Lung (tissue), 12 donors: ENCODE measurements around the gene USP54. TPM values are rescaled to one million over a fixed set of nuclear protein-coding genes. Genes with fewer than 3 reads are reported as not detected.
A peak's percentile ranks its signal among the peaks of the same experiment; 100 is the strongest.

Experiments used
- ATAC-seq: fragments of 200-7000 bp; cut with Tn5 transposase; one replicate; pipeline ENCODE4 v1.9.1; 2020; ENCODE audit warnings: moderate number of reproducible peaks; ENCODE audit not compliant: insufficient read depth, low FRiP score
- DNase-seq, 3 donors: peaks; one replicate each; pipeline ENCODE4 v3.0.0-alpha.2; 2013 to 2017
- H3K27ac ChIP-seq, 2 donors: one replicate each; pipeline ENCODE4 v1.5.1; 2013; ENCODE audit warnings: mild to moderate bottlenecking in 2 of 2, moderate library complexity in 2 of 2, control low read depth in 1 of 2, inconsistent platforms in 1 of 2, low read depth in 1 of 2, low read length in 1 of 2
- H3K27me3 ChIP-seq, 3 donors: one replicate each; pipeline ENCODE4 v1.5.1; 2013; ENCODE audit warnings: low read length in 2 of 3; ENCODE audit not compliant: control insufficient read depth in 3 of 3, insufficient read depth in 3 of 3
- H3K36me3 ChIP-seq, 4 donors: one replicate each; pipeline ENCODE4 v1.5.1; 2013; ENCODE audit warnings: low read length in 4 of 4, mild to moderate bottlenecking in 1 of 4, moderate library complexity in 1 of 4; ENCODE audit not compliant: control insufficient read depth in 4 of 4, insufficient read depth in 4 of 4
- H3K4me1 ChIP-seq, 5 donors: one replicate each; pipeline ENCODE4 v1.5.1; 2013; ENCODE audit warnings: low read length in 5 of 5, mild to moderate bottlenecking in 2 of 5, moderate library complexity in 1 of 5; ENCODE audit not compliant: control insufficient read depth in 5 of 5, insufficient read depth in 5 of 5
- H3K4me3 ChIP-seq: one replicate; pipeline ENCODE4 v1.5.1; 2013; ENCODE audit warnings: mild to moderate bottlenecking, control low read depth, moderate library complexity
- H3K9ac ChIP-seq, 2 donors: one replicate each; pipeline ENCODE4 v1.5.1; 2013; ENCODE audit warnings: low read length in 2 of 2, control low read depth in 1 of 2; ENCODE audit not compliant: insufficient read depth in 1 of 2
- H3K9me3 ChIP-seq, 4 donors: one replicate each; pipeline ENCODE4 v1.5.1; 2013; ENCODE audit warnings: low read length in 3 of 4, mild to moderate bottlenecking in 1 of 4, moderate library complexity in 1 of 4; ENCODE audit not compliant: control insufficient read depth in 4 of 4, insufficient read depth in 3 of 4
- WGBS, 2 donors: extraction: QIAGEN DNeasy Blood & Tissue Kit; methylation state at CpG; one replicate each; pipeline ENCODE4 v1.1.7; 2013; 5-methylcytosine and 5-hydroxymethylcytosine counted together
- polyA plus RNA-seq, 2 donors: library from polyadenylated mRNA; stranded (reverse); fragments of 200-250 nt; gene quantifications; one replicate each; pipeline ENCODE4 v1.2.1, GENCODE V29; 2013
- total RNA-seq, 2 donors: library from RNA; depleted of rRNA in 1 of 2; stranded (reverse); fragments of >200 nt in 1 of 2; gene quantifications; one replicate each; pipeline ENCODE4 v1.2.1, GENCODE V29; 2014 to 2021
- TF ChIP-seq, protein P1 (sequence below): IDR thresholded peaks from 2 replicates; pipeline ENCODE4 v1.5.1; 2012; ENCODE audit warnings: mild to moderate bottlenecking; ENCODE audit errors: control extremely low read depth, extremely low read depth
- donor health status: control.
- donor health status: control.
- donor health status: Bipolar disorder and iron deficiency.
- donor health status: healthy.
- donor health status: DM: yes; HTN: yes; CAD: no.

USP54 gene
- total and polyA plus RNA-seq, 4 donors, result 19.7 to 165 (median 62.9) TPM

DNA sequence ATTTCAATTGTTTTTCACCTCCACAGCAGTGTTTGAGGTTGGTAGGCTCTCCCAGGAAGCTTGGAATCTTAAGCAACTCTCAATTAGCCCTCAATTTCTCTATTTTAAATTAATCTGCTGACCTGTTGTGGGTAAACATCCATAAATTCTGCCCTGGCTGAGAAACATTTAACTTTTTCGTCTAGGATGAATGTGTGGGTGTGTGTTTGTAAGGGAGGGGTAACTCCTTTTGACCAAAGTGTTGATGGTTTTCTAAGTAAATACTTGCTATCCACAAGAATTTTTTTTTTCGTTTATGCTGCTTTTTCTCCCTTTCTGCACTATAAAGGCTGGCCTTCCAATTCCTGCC lies 96.3 kb downstream of the USP54 start:
- ATAC-seq (no peak), DNase-seq (no peak)
- no peaks in the 10 kb centered on the region for H3K9me3 ChIP-seq
- TF ChIP-seq, protein P1, sequence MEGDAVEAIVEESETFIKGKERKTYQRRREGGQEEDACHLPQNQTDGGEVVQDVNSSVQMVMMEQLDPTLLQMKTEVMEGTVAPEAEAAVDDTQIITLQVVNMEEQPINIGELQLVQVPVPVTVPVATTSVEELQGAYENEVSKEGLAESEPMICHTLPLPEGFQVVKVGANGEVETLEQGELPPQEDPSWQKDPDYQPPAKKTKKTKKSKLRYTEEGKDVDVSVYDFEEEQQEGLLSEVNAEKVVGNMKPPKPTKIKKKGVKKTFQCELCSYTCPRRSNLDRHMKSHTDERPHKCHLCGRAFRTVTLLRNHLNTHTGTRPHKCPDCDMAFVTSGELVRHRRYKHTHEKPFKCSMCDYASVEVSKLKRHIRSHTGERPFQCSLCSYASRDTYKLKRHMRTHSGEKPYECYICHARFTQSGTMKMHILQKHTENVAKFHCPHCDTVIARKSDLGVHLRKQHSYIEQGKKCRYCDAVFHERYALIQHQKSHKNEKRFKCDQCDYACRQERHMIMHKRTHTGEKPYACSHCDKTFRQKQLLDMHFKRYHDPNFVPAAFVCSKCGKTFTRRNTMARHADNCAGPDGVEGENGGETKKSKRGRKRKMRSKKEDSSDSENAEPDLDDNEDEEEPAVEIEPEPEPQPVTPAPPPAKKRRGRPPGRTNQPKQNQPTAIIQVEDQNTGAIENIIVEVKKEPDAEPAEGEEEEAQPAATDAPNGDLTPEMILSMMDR, result no peak
- peak overlapping the region; percentile 65 to 82 for H3K9ac ChIP-seq
- H3K27me3 ChIP-seq, result no peaks in the 10 kb centered on the region
- peak overlapping the region; percentile 93 to 100 for H3K27ac ChIP-seq
- peaks cover 5 to 27% (median 10%) of the 10 kb centered on the region in 5 donors for H3K4me1 ChIP-seq
- peaks cover 3 to 10% (median 5%) of the 10 kb centered on the region in 4 donors for H3K36me3 ChIP-seq
- H3K4me3 ChIP-seq, result peak overlapping the region; percentile 91
- WGBS, 2 donors, result 0% methylated on average over 2 of the region's 2 CpGs

DNA sequence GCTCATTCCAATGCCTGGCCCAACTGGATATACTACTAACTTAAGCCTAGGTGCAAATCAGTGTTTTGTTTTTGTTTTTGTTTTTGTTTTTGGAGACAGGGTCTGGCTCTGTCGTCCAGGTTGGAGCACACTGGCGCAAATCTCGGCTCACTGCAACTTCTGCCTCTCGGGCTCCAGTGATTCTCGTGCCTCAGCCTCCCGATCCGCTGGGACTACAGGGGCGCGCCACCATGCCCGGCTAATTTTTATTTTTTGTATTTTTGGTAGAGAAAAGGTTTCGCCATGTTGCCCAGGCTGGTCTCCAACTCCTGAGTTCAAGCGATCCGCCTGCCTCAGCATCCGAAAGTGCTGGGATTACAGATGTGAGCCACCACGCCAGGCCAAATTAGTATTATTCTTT lies 96.9 kb downstream of the USP54 start:
- TF ChIP-seq, protein P1, result no peak

DNA sequence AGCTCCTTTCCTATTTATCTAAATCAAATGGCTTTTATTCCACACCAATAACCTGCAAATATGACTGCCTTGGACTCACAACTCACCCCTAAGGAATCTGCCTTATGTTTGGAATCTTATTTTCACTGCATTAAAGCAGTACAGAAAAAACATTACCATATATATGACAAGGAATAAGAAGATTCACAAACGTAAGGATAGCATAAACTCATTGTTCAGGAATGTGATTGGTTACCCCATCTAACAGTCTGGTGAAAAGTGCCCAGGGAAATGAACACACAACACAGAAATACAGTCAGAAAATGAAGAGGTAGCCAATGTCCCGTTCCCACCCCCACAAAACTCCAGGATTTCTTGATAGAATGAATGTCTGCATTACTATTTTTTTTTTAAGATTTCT lies 97.4 kb downstream of the USP54 start:
- Histone ChIP-seq H3K4me1 (peaks cover 5 to 27% (median 10%) of the 10 kb centered on the region in 5 donors), H3K27ac (no peak overlapping the region), H3K36me3 (peaks cover 0 to 5% (median 3%) of the 10 kb centered on the region in 4 donors), H3K27me3 (no peaks in the 10 kb centered on the region), H3K4me3 (no peak overlapping the region), H3K9me3 (no peaks in the 10 kb centered on the region), H3K9ac (no peak overlapping the region)
- ATAC-seq (no peak), DNase-seq (no peak)
- TF ChIP-seq, protein P1, result no peak
- 46 to 67% methylated on average over 2 of the region's 2 CpGs for WGBS, 2 donors

More for the DNA sequence above, 96.9 kb downstream of the USP54 start:
- H3K27ac ChIP-seq, result no peak overlapping the region
- H3K27me3 ChIP-seq, result no peaks in the 10 kb centered on the region
- peaks cover 0 to 9% (median 4%) of the 10 kb centered on the region in 4 donors for H3K36me3 ChIP-seq
- no peaks in the 10 kb centered on the region for H3K9me3 ChIP-seq
- H3K4me1 ChIP-seq, result peaks cover 5 to 27% (median 10%) of the 10 kb centered on the region in 5 donors
- ATAC-seq, result no peak
- DNase-seq, result no peak
- no peak overlapping the region for H3K9ac ChIP-seq
- WGBS, 2 donors, result 94% methylated on average over 15 of the region's 15 CpGs
- no peak overlapping the region for H3K4me3 ChIP-seq

DNA sequence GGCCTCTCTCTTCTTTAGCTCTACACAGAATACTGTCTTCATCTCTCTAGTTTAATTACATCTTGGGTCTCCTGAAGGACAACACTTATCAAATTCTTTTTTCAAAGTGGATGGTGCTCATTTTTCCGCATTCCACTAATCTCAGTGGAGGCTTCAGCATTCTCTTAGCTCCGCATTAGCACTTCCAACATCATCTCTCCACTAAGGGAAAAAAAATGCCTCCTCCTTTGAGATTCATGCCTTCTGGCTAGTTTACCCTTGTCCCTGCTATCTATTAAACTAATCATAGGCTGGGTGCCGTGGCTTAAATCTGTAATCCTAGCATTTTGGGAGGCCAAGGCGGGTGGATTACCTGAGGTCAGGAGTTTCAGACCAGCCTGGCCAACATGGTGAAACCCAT lies 104.5 kb downstream of the USP54 start:
- H3K27me3 ChIP-seq, result no peaks in the 10 kb centered on the region
- TF ChIP-seq, protein P1, result no peak
- DNase-seq, result no peak
- no peak overlapping the region for H3K27ac ChIP-seq
- WGBS, 2 donors, result 97 to 98% methylated on average over 4 of the region's 4 CpGs
- H3K9ac ChIP-seq, result no peak overlapping the region
- peaks cover 0 to 5% (median 3%) of the 10 kb centered on the region in 4 donors for H3K36me3 ChIP-seq
- H3K9me3 ChIP-seq, result no peaks in the 10 kb centered on the region
- no peak overlapping the region for H3K4me3 ChIP-seq
- peaks cover 0 to 3% (median 0%) of the 10 kb centered on the region in 5 donors for H3K4me1 ChIP-seq
- ATAC-seq, result no peak
